ENCODE data around the gene PDLIM1. TPM values are rescaled to one million over a fixed set of nuclear protein-coding genes. Genes with fewer than 3 reads are reported as not detected.

The PDLIM1 gene
- total and polyA plus RNA-seq, 2 of the 8 experiments (the other 6 are each of a cell fraction or from before 2014, with no cell fraction given), result 169 to 245 TPM

- TF ChIP-seq, protein P1, sequence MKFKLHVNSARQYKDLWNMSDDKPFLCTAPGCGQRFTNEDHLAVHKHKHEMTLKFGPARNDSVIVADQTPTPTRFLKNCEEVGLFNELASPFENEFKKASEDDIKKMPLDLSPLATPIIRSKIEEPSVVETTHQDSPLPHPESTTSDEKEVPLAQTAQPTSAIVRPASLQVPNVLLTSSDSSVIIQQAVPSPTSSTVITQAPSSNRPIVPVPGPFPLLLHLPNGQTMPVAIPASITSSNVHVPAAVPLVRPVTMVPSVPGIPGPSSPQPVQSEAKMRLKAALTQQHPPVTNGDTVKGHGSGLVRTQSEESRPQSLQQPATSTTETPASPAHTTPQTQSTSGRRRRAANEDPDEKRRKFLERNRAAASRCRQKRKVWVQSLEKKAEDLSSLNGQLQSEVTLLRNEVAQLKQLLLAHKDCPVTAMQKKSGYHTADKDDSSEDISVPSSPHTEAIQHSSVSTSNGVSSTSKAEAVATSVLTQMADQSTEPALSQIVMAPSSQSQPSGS (IDR thresholded peaks at IDR 0.05; ENCODE audit: low read length), result no peak
Observed at GRCh38 chr10:95217476-95217875, 73.3 kb downstream of the PDLIM1 start (continued).

All from H1 (cell line).